Smooth muscle cell of the brain vasculature (primary cell): ENCODE results near the gene DCUN1D5.

Experiments
- DNase-seq: peaks from one replicate; pipeline ENCODE4 v3.0.0-alpha.2; 2012; ENCODE audit warnings: low read depth, low spot score

DCUN1D5 gene

DNA sequence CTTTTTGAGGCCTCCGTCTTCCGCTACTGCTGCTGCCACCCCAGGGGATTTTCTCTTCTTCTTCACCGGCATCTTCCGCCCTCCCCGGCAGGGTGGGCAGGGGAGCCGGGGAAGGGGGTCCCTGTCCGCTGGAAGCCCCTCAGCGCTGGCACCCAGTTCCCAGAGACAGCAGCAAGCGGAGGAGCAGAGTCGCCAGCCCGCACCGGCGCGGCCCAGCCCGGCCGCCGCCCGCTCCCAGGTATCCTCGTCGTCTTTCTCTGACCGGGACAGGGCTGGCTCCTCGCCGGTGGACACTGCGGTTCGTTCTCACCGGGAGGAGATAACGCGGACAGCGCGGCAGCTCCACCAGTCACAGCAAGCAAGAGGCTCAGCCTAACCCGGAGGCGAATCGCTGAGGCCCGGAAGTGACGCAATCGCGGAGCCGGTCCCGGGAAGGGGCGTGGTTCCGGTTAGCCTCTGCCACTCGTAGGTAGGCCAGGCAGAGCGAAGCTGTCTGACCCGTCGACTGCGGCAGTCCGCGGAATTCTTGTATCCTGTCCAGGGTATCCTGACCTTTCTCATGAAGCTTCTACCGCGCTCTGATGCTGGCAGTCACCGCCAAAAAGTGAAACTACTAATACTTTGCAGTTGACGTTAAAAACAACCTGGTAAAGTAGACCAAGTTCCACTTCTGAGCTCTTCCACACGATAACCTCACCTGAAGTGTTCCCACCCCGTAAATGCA, at the start of gene DCUN1D5:
Gene DCUN1D5, minus strand, starts transcription at position 360 of the 724 bp plus-strand sequence. Its CDS starts 288 bp downstream, at position 72.
- DNase-seq: peak; percentile 82

DNA sequence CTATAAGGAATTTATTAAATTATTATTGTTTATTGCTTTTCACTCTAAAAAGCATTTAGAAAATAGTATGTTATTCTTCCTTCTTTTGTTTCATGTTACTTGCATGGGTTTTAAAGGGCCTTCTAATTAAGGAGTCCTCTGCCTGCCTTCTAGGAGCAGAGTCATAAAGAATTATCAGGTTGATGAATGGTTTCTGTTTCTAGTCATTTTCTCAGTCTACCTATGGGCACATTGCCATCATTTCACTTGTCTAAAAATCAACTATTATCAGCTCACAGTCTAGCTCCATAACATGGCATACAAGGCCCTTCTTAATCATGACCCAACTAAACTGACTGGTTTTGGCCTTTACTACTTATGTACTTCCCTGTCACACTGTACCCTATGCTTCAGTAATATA, 33.5 kb upstream of the DCUN1D5 start:
- no peak for DNase-seq

DNA sequence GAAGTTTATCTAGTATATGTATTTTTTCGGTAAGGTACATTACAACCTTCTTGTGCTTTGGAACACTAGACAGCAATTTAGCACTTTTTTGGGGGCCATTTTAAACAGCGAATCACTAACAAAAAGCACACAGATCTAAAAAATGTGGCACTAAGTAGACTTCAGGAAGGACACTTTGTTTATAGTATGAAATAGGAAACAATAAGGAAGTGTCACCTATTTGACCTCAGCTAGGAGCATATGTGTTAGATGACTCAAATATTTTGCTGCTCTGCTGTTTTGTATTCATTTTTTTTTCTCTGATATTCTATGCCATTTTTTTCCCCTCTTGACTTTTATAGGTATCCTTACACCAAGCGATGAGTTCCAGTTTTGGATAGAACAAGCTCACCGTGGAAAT, 22.9 kb upstream of the DCUN1D5 start:
- no peak for DNase-seq

DNA sequence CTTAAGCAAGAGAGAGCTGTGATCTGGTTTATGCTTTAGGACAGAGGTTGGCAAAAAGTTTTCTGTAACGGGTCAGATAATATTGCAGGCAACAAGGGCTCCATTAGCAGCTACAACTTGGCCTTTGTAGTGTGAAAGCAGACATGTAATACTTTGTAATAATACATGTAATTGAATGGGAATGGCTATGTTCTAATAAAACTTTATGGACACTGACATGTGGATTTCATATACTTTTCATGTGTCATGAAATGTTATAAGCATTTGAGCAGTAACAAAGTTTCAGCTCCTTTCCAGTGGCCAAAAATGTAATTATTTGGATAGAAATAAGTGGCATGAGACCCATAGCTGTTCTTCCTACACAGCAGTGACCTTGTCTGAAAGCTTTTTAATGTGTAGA, 20.4 kb upstream of the DCUN1D5 start:
- DNase-seq: no peak

DNA sequence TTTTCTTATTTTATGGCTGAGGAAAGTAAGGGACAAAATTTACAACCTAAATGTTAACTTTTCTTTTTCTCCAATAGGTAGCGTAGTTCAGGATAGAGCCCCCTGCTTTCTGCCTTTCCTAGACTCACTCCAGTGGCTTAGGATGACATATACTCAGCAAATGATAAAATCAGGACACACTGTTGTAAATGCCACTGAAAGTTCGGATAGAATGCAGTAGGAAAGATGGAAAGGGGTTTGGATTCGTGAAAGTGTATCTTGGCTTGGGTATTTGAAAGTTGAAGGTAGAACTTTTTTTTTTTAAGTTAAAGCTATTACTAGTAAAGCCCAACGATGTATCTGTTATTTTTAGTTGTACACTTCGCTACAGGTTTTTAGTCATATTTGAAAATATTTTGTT, 19.4 kb upstream of the DCUN1D5 start:
- DNase-seq: no peak

DNA sequence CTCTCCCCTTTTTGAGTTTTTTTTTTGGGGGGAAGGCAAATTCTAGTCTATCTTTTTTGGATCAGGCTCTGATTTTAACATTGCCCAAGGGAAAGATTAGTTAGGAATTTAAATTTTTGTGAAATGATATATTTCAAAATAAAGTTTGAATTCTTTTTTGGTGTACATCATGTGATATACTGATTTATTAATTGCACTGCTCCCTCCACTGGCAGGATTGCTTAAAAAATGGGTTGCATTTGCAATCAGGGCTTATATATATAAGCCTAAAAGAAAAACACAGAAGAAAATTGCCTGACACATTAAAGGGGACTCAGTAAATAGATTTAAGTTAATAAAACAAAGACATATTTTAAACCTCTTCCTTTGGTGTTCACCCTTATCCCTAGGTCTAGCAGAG, 18.4 kb upstream of the DCUN1D5 start:
- no peak for DNase-seq

DNA sequence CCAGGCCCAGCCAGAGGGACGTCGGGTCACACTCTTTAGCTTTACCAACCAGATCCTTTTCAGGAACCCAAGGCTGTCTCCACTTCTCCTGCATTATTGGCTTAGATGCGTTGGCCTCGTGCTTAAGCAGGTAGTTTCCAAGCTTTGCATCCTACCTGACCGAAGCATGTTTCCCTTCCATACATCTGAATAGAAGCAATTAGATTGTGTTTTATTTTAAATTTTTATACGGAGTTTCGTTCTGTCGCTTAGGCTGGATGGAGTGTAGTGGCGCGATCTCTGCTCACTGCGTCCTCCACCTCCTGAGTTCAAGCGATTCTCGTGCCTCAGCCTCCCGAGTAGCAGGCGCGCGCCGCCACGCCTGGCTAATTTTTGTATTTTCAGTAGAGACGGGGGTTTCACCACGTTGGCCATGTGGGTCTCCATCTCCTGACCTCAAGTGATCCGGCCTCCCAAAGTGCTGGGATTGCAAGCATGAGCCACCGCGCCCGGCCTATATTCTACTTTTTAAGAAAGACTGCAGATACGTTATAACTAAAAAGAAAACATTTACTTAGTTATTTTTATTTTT, 17.9 kb upstream of the DCUN1D5 start:
- DNase-seq: no peak

DNA sequence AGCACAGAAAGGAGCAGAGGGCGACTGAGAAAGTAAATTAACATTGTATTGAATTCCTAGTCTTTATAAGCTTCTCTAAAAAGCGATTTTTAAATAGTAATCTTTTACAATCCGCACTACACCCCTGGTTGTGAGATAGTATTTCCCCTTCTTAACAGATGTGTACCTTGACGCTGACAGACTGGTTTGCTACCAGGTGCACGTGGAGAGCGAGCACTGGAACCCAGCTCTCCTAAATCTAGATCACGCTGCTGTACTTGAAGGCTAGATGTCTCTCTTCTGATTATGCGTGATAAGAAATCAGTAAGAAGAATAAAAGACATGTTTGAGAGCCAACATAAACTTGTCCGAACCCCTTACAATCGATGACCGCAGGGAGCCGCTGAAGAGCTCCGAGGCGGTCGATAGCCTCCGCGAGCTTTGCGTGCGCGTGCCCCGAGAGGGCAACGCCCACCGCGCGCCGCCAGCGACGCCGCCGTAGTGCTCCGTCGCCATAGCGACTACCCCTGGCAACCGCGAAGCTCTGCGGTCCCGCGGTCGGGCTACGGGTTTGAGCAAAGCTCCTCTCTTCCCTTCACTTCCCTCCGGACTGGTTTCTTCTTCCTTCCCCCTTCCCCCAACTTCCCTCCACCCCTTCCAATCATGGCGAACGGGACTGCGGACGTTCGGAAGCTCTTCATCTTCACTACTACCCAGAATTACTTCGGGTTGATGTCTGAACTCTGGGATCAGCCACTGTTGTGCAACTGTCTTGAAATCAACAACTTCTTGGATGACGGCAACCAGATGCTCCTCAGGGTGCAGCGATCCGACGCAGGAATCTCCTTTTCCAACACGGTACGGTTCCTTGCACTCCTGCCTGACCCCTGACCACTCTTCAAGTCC, 17.2 kb upstream of the DCUN1D5 start, which contains the start of gene DYNC2H1:
Gene DYNC2H1, plus strand, starts transcription at position 494 of the 885 bp plus-strand sequence. Its CDS starts 149 bp downstream, at position 643.
- peak; percentile 69 for DNase-seq

DNA sequence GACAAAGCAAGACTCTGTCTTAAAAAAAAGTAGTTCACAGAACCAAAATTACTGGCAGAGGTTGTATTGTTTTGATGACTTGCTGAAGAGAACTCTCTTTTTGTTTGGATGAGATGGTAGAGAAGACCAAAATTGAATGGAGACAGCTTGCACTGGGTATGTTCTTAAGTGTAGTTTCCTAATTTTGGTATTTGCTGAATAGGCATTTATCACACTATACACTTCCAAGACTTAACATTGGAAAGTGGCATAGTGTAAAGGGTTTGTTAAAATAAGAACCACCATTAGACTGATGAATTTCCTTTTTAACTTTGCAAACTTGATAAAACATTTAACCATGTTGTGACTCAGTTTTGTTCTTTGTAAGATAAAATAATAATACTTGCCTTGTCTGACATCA, 5.3 kb upstream of the DCUN1D5 start:
- no peak for DNase-seq

DNA sequence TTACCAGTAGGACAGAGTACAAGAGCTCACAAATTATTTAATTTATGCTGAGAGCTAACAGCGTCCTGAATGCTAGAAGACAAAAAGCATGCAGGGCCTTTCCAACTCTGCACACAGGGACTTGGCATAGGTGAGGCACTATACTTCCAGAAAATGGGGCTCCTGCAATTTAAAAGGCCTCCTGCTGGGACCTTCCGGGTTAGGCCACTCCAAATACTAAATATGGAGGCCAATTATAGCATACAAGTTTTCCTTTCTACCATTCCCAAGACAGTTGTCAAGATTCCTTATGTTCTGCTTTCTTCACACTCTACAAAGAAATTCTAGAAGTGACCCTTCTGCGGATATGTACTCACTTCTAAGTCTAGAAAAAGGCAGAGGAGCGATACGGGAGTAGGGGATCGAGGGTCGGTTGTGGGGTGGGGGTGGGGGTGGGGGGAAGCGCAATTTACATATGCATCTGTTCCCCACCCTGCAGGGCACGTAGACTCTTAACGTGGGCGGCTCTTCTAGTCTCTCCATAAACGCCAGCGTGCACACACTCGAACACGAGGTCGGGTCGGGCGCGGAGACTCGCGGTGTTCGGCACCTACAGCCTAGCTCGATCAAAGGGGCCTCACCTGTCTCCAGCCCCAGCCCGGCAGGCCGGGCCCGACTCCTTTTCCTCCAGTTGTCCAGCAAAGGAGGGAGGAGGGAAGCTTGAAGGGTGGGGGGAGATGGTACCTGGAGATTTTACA, 728 bp downstream of the DCUN1D5 start:
- no peak for DNase-seq

DNA sequence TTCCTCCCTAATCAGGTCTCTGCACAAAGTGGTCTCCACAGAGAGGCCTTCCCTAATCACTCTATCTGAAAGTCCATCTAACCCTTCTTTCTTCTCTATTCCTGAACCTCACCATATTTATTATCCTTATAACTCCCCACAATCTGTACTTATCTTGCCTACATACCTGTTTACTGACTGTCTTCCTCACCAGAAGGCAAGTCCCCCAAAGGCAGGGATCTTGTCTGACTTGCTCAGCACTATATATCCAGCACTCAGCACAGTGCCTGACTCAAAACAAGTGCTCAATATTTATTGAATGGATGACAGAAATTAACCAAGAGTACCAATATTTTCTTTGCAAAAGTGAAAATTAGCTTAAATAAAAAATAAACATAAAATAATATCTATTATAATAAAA, 5.5 kb downstream of the DCUN1D5 start:
- DNase-seq: no peak

DNA sequence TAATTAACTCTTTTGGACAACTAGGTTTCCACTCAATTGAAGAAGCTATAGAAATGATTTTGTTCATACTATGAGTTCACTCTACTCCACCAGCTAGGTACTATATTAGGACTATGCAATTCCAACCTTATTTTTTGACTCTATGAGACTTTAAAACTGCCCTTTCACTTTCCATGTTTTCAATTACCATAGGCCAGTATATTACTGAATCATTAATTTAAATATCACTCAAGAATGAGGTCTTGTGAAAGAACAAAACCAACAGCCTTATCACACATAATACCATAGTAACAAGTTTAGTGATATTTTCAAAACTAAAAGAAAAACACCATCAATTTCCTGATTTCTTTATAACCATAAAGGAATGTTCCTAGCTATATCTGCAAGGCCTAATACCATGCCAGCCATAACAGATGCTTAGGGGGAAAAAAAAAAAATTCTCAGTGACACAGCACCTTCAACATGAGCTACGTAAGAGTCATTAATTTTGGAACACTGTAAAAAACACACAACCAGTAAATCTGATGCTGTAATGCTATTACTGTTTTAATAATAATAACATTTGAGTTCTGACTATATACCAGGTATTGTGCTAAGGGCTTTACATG, 6.1 kb downstream of the DCUN1D5 start:
- no peak for DNase-seq

DNA sequence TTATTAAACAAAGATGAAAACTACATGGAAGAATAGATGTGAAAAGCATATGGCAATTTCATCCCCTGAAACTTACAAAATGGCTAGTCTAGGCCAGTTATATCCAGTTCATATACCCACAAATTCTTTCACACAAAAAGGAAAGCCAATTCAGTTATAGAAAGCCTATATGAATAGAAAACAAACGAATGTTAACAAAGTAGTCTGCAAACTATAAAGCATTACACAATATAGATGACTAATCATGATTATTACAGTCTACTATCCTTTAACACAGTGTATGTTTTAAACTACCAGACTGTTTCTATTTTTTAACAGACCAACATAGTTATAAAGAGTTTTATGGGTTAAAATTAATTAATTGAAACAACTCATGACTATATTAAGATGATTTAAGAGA, 12.1 kb downstream of the DCUN1D5 start:
- no peak for DNase-seq

DNA sequence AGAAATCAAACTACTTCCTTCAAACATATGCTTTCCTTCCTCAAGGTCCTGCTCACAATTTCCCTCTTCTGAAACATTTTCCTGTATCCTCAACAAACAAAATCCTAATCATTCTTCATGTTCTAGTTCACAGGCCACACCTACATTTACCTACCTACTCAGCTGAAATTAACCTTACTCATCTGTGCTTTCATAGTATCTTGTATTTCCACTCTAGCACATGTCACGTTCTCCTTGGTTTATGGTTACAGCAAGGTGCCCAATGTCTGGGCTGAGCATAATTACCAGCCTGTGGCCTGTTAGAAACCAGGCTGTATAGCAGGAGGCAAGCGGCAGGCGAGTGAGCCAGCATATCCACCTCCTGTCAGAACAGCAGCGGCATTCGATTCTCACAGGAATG, 13.2 kb downstream of the DCUN1D5 start:
- no peak for DNase-seq

DNA sequence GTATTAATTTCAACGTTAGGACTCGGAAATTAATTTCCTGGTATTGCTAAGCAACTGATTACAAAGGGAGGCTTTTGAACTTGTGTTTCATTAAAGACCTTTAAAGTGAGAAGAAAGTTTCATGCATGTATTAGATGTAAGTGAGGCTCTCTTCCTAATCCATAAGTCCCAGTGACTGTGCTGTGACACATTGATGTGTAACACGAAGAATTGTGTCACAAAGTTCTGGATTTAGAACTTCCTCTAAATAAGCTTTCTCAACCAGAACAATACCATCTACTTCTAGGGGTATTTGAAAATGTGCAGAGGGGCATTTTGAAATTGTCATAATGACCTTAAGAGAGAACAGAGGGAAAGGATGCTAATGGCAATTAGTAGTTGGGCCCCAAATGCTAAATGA, 14.4 kb downstream of the DCUN1D5 start:
- no peak for DNase-seq

DNA sequence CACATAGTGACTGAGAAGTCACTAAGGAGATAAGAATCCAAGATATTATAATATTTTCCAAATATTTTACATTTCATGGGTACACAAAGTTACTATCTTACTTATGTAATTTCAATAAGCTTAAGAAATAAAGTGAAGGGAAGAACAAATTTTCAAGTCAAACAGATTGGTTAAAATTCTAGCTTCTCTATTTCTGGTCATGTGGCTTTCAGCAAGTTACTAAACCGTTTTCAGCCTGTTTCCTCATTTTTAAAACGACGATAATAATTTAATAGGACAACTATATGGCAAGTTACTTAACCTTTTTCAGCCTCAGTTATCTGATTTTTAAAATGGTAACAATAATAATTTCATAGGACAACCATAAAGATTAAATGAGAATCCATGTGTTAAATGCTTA, 15.6 kb downstream of the DCUN1D5 start:
- DNase-seq: no peak

DNA sequence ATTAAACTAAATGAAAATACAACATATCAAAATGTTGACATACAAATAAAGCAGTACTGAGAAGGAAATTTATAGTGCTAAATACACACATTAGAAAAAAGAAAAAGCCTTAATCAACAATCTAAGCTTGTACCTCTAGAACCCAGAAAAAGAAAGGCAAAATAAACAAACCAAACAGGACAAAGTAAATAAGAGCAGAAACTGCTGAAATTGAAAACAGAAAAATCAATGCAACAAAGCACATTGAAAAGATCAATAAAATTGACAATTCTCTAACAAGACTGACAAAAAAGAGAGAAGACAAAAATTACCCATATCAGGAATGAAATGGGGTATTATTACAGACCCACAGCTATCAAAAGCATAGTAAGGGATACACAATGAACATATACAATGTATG, 21.0 kb downstream of the DCUN1D5 start:
- no peak for DNase-seq

DNA sequence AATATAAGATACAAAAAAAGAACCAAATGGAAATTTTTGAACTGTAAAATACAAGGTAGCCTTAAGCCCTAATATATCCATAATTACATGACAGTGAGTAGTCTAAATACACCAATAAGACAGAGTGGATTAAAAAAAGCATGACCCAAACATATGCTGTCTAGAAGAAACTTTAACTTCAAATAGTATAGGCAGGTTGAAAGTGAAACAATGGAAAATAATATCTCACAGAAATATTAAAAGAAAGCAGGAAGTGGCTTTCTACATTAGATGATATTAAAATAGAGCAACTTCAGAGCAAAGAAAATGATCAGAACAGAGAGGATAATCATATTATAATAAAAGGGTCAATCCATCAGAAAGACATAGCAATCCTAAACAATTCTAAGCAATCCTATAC, 21.8 kb downstream of the DCUN1D5 start:
- DNase-seq: no peak

DNA sequence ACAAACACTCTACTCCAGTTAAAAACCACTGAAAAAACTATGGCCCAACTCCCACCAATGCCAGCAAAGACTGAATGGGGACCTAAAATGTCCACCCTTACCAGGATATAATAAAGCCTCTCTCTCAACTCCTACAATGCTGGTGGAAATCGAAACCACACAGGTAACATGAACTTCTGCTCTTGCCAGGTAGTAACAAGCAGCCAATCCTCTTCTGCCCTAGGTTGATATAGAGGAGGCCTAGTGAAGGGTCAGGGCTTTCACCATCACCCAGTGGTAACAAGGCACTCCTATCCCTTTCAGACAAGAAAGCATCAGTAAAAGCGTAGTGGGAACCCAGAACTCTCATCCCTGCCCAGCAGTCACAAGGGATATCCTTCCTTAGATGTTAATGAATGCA, 22.6 kb downstream of the DCUN1D5 start:
- DNase-seq: no peak

DNA sequence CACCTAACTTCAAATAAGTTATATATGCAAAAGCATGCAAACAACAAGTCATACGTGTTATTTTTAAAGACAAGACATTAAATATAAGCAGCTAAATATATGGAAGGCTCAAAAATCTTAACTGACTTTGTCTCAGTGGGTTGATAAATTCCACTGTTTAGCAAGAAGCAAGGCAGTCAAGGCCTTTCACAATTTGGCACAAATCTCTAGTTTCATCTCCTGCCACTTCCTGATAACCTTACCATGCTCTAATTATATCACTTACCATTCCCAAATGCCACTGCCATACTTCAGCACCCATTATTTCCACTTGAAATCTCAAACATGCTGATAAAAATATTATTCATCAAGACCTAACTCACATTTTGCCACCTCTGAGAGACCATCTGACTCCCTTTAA, 24.8 kb downstream of the DCUN1D5 start:
- DNase-seq: no peak

DNA sequence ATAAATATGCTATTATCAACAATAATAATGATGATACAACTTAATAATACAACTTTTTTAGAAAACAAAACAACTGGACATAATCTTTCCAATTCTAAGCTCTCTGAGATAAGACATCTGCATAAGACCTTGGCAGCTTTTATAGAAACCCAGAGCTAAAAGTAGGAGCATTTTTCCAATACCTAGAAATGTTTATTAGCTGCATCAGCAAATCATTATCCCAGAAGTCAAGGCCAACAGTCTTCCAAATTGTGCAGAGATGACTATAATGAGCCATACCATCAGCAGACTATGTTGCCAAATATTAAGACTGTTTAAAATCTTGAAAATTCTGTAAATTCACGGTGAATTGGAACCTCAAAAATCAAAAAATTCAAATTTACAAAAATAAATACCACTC, 30.3 kb downstream of the DCUN1D5 start:
- DNase-seq: no peak
